ENCODE results near the gene PIK3CB. TPM values are rescaled to one million over a fixed set of nuclear protein-coding genes. Genes with fewer than 3 reads are reported as not detected.
"Not testable (repeated sequence)": the region's sequence is repeated elsewhere in the genome, so short reads cannot be mapped to it uniquely, and the experiment has no call there.

The PIK3CB gene
- total RNA-seq, 1 donor from 2014 or later, result 18.3 TPM

GRCh38 chr3:138827222-138827621 is 7.5 kb downstream of the PIK3CB start:
- H3K4me3 Mint-ChIP-seq (ENCODE audit: low read depth), result no peak overlapping the region
- DNase-seq (ENCODE audit: low spot score, unreplicated experiment), result no peak
- H3K4me1 Mint-ChIP-seq (ENCODE audit: low read depth), result peaks cover 3% of the 10 kb centered on the region
- H3K36me3 Mint-ChIP-seq (ENCODE audit: insufficient read depth), result peaks cover 20% of the 10 kb centered on the region
- no peaks in the 10 kb centered on the region for H3K9me3 Mint-ChIP-seq (ENCODE audit: low read depth)
- no peak for TF ChIP-seq CTCF (IDR thresholded peaks at IDR 0.05; ENCODE audit: unreplicated experiment)
- no peaks in the 10 kb centered on the region for H3K27me3 Mint-ChIP-seq
- no peak overlapping the region for H3K27ac Mint-ChIP-seq

DNA sequence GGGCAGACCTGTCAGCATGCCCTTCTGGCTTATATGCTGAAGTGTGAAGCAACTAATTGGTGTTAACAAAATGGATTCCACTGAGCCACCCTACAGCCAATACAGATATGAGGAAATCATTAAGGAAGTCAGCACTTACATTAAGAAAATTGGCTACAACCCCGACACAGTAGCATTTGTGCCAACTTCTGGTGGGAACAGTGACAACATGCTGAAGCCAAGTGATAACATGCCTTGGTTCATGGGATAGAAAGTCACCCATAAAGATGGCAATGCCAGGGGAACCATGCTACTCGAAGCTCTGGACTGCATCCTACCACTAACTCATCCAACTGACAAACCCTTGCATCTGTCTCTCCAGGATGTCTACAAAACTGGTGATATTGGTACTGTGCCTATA is 9.4 kb downstream of the PIK3CB start:
- H3K36me3 Mint-ChIP-seq (ENCODE audit: insufficient read depth), result peaks cover 16% of the 10 kb centered on the region
- peaks cover 3% of the 10 kb centered on the region for H3K4me1 Mint-ChIP-seq (ENCODE audit: low read depth)
- no peaks in the 10 kb centered on the region for H3K27me3 Mint-ChIP-seq
- no peak for DNase-seq (ENCODE audit: low spot score, unreplicated experiment)
- H3K9me3 Mint-ChIP-seq (ENCODE audit: low read depth), result no peaks in the 10 kb centered on the region
- TF ChIP-seq CTCF (IDR thresholded peaks at IDR 0.05; ENCODE audit: unreplicated experiment), result no peak
- H3K27ac Mint-ChIP-seq, result no peak overlapping the region
- no peak overlapping the region for H3K4me3 Mint-ChIP-seq (ENCODE audit: low read depth)

DNA sequence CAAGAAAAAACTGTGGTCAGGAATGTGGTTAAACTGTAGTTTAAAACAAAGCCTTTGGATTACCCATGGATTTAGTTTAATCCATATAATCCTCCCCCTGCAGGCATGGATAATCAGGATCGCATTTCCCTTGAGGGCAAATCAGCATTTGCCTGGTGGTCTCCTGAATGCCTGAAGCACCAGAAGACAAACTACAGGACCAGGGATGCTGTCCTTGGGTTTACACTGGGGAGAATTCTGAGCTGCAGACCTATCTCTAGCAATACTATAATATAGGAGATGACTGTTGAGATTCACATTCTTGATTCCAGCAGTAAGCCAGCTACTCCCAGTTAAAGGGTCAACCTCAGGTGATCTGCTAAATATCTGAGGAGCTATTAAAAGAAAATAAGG is 10.6 kb downstream of the PIK3CB start:
- no peak overlapping the region for H3K4me3 Mint-ChIP-seq (ENCODE audit: low read depth)
- H3K9me3 Mint-ChIP-seq (ENCODE audit: low read depth), result no peaks in the 10 kb centered on the region
- H3K27me3 Mint-ChIP-seq, result no peaks in the 10 kb centered on the region
- TF ChIP-seq CTCF (IDR thresholded peaks at IDR 0.05; ENCODE audit: unreplicated experiment), result no peak
- peak overlapping the region; percentile 83 for H3K27ac Mint-ChIP-seq
- peaks cover 10% of the 10 kb centered on the region for H3K36me3 Mint-ChIP-seq (ENCODE audit: insufficient read depth)
- no peak for DNase-seq (ENCODE audit: low spot score, unreplicated experiment)
- H3K4me1 Mint-ChIP-seq (ENCODE audit: low read depth), result peaks cover 11% of the 10 kb centered on the region

DNA sequence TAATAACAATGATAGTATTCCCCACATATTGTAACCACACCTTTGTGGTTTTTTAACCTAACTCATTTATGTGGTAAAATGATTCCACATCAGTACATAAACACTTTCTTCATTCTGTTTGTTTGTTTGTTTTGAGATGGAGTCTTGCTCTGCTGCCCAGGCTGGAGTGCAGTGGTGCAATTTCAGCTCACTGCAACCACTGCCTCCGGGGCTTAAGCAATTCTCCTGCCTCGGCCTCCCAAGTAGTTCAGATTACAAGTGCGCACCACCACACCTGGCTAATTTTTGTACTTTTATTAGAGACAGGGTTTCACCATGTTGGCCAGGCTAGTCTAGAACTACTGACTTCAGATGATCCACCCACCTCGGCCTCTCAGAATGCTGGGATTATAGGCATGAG is 14.3 kb downstream of the PIK3CB start:
- peaks cover 15% of the 10 kb centered on the region for H3K4me1 Mint-ChIP-seq (ENCODE audit: low read depth)
- not testable (repeated sequence) for H3K9me3 Mint-ChIP-seq (ENCODE audit: low read depth); DNase-seq (ENCODE audit: low spot score, unreplicated experiment); H3K4me3 Mint-ChIP-seq (ENCODE audit: low read depth); H3K36me3 Mint-ChIP-seq (ENCODE audit: insufficient read depth); H3K27me3 Mint-ChIP-seq; H3K27ac Mint-ChIP-seq

GRCh38 chr3:138818185-138818860 is 16.4 kb downstream of the PIK3CB start:
- H3K27ac Mint-ChIP-seq, result peak overlapping the region; percentile 44
- peaks cover 4% of the 10 kb centered on the region for H3K36me3 Mint-ChIP-seq (ENCODE audit: insufficient read depth)
- peaks cover 12% of the 10 kb centered on the region for H3K4me1 Mint-ChIP-seq (ENCODE audit: low read depth)
- no peaks in the 10 kb centered on the region for H3K9me3 Mint-ChIP-seq (ENCODE audit: low read depth)
- TF ChIP-seq CTCF (IDR thresholded peaks at IDR 0.05; ENCODE audit: unreplicated experiment), result no peak
- no peak overlapping the region for H3K4me3 Mint-ChIP-seq (ENCODE audit: low read depth)
- no peaks in the 10 kb centered on the region for H3K27me3 Mint-ChIP-seq
- DNase-seq (ENCODE audit: low spot score, unreplicated experiment), result no peak

DNA sequence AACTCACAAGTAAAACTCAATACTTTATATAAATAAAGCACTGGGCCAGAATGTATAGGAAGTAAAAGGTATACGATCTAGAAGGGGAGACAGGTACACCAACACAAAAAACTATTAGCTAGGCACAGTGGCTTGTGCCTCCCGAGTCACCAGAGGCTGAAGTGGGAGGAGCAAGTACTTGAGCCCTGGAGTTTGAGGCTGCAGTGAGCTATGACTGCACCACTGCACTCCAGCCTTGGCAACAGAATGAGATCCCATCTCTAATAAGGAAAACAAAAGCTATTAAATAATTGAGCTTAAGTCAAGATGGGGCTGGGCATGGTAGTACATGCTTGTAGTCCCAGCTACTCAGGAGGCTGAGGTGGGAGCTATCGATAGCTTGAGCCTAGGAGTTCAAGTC is 17.0 kb downstream of the PIK3CB start:
- no peak for DNase-seq (ENCODE audit: low spot score, unreplicated experiment)
- Mint-ChIP-seq H3K4me3 (ENCODE audit: low read depth) (no peak overlapping the region), H3K27me3 (no peaks in the 10 kb centered on the region), H3K36me3 (ENCODE audit: insufficient read depth) (peaks cover 6% of the 10 kb centered on the region), H3K9me3 (ENCODE audit: low read depth) (no peaks in the 10 kb centered on the region), H3K4me1 (ENCODE audit: low read depth) (peaks cover 12% of the 10 kb centered on the region), H3K27ac (no peak overlapping the region)
- TF ChIP-seq CTCF (IDR thresholded peaks at IDR 0.05; ENCODE audit: unreplicated experiment), result no peak
